ENCODE measurements around the gene FGGY.
"Not testable (repeated sequence)": the region's sequence is repeated elsewhere in the genome, so short reads cannot be mapped to it uniquely, and the experiment has no call there.

The FGGY gene

DNA sequence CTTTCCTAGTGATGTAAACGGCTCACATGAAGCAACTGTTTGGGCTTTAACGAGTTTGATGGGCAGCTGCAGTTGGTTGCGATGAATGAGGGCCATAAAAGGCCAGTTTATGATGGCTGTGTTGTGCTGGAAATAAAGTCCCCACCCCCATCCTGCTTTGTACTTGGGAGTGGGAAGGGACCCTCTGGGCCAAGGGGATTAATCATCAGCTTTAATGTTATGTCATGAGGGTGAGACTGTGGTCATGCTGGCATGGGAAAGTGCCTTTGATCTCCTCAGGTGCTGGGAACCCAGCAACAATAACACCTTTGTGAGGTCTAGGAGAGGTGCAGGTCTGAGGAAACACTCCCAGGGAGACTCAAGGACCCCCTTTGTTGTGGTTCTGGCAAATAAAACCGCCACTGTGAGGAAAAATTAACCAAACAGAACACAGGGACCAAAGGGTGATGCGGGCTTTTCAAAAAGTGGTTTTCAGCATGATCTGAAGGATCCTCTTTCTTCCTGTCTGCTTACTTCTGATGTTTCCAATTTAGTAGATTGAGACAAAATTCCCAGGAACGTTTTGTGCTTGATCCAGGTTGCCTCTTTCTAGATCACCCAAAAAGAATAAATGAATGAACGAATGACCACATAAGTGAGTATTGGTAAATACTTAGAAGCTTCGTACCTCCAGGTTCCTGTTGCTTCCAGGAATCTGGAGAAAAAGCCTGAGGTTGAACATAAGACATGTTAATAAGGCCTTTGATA, 260.1 kb downstream of the FGGY start:
- FAIRE-seq, result no peak

GRCh38 chr1:59557549-59557885, 260.6 kb downstream of the FGGY start:
- FAIRE-seq, result no peak

- not testable (repeated sequence) for FAIRE-seq
These were observed 261.7 kb downstream of the FGGY start for GRCh38 chr1:59558580-59558979.

DNA sequence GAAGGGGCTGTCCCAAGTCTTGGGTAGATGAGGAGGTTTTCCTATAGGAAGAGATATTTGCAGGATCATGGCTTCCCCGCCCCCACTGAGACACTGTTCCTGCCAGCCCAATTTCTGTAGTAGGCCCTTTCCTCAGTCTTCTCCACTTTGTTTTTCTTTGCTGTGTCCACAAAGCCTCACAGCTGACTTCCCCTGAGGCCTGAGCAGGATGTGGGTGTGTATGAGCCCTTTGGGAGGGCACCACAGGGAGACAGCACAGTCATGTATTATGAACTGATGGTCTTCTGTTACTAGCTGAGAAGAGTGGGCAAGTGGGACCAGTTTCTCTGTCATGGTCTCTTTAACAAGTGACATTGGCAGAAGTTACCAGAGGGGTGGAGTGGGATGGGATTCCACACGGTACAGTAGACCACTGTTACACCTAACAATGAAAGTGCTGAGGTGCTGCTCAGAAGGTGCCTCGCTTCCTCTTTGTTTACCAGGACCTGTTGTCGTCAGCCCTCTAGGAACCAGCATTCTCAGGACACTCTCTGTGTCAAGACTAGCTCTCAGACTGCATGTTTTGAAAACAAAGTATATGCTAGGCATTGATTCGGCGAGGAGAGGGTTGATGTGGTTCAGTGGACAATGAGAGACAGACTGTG, 264.0 kb downstream of the FGGY start:
- no peak for FAIRE-seq

DNA sequence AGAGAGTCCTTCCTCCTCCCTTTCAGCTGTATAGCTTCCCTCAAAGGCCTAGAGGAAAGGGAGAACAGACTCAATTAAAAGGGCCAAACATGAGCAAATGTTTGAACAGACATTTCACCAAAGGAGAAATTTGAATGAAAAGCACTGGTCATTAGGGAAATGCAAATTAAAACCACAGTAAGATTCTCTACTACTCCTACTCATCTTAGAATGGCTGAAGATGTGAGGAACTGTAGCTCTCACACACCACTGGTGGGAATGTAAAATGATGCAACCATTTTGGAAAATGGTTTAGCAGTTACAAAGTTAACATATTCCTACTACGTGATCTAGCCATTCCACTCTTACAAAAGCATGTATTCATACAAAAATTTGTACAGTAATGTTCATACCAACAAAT, 264.9 kb downstream of the FGGY start:
- no peak for FAIRE-seq

GRCh38 chr1:59564192-59564891, 267.4 kb downstream of the FGGY start:
- no peak for FAIRE-seq

DNA sequence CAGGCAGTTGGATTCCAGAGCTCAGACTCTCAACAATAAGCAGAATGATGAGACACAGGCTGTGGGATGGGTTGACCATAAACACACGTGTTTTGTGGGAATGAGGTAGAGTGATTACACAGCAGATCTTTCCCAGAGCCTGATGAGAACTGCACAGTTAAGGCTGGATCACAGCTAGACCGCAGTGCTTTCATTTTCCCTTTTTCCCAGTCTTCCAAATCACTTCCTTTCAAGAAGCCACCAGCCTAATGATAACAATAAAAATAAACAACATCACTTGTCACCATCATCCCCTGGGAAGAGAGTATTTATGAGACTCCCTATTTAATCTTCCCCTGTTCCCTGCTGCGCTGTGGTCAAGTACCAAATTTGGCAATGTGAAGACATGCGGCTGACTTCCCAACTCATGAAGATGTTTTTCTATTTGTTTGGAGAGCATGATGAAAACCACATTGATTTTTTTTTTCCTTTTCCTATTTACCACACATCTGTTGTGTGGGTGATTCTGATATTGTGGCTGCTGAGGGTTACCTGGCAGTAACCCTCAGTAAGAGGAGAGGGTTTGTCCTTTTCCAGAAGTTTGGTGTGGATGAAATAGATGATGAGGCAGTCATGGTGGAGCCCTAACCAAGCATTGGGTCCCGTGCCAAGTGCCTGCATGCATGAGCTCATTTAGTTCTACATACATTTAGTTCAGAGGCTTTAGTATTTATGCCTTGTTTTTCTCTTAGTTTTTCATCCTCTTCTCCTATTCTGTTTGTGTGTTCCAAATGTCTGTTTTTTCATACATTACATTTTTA, 268.9 kb downstream of the FGGY start:
- no peak for FAIRE-seq

GRCh38 chr1:59568158-59568935, 271.5 kb downstream of the FGGY start:
- FAIRE-seq, result no peak

- no peak for FAIRE-seq
These were observed 272.3 kb downstream of the FGGY start for GRCh38 chr1:59569198-59569597.

GRCh38 chr1:59570524-59570923, 273.6 kb downstream of the FGGY start:
- no peak for FAIRE-seq

DNA sequence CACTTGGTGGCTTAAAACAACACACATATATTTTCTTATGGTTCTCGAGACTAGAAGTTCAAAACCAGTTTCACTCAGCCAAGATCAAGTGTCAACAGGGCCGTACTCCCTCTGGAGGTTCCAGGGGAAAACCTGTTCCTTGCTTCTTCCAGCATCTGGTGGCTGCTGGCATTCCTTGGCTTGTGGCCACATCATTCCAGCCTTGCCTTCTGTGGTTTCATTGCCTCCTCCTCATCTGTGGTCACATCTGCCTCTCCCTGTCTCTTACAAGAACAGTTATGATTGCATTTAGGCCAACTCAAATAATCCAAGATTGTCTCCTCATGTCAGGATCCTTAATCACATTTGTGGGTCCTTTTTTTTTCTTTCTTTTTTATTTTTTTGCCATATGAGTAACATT, 277.2 kb downstream of the FGGY start:
- FAIRE-seq, result no peak

DNA sequence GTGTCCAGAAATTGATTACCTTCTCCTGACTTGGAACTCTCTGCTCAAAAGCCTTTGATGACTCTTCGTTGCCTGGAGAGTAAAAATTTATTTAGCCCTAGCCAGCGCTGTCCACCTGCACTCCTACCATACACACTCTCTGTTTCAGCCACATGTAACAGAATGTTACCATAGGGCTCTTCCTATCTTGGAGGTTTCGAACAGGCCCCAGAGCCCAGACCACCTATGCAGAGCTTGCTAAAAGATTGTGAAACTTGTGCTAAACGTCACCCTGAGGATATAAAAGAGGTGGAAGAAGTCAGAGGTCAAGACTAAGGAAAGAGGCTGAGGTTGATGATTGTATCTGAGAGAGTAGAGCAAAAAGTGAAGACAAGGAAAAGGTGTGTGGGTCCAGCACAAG, 280.9 kb downstream of the FGGY start:
- no peak for FAIRE-seq

DNA sequence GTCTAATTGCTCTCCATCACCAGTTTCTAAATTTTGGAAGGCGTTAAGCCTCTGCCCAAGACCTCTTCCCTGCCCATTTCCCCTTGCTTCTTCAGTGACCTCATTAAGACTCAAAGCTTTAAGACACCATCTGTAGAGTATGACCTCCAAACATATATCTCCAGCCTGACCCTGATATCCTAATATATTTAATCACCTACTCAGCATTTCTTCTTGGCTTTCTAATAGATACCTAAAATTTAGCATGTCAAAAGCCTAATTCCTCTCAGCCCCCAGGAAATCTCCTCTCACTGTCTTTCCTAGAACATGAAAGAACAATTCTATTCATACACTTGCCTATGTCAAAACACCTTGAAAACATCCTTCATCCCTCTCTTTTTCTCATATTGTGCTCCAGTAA, 282.3 kb downstream of the FGGY start:
- FAIRE-seq, result no peak

DNA sequence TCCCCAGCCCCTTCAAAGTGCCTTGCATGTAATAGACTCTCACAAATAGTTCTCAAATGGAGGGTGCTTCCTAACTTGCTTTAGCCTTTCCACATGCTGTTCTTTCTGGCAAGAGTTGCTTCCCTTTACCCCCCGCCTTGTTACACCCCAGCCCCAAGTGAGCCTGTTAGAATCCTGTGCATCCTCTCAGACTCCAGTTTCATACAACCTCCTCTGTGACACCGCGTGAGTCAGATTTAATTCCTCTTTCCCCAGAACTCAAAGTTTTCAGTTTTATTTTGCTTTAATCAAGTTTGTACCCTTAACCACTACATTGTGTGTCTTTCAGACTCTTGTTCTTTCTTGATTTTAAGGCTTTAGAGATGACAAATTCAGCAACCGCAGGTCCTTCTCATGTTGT, 283.4 kb downstream of the FGGY start:
- no peak for FAIRE-seq

GRCh38 chr1:59592410-59592809, 295.5 kb downstream of the FGGY start:
- not testable (repeated sequence) for FAIRE-seq

DNA sequence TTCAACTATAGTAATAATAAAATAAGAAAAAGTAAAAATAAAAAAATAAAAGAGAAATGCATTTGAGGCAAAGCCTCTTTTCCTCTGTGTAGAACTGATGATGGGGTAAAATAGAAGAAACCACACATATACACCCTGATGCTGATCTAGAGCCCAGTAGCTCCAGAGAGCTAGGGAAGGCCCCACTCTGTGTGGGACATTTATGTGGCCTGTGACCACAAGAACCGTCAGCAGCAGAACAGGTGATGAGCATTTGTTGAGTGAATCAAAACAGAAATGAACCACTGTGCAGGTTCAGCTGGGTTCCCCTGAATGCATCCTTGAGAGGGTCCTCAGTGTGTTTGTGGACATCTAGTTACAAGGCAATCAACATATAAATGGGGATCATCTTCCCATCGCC, 296.0 kb downstream of the FGGY start:
- FAIRE-seq, result no peak

DNA sequence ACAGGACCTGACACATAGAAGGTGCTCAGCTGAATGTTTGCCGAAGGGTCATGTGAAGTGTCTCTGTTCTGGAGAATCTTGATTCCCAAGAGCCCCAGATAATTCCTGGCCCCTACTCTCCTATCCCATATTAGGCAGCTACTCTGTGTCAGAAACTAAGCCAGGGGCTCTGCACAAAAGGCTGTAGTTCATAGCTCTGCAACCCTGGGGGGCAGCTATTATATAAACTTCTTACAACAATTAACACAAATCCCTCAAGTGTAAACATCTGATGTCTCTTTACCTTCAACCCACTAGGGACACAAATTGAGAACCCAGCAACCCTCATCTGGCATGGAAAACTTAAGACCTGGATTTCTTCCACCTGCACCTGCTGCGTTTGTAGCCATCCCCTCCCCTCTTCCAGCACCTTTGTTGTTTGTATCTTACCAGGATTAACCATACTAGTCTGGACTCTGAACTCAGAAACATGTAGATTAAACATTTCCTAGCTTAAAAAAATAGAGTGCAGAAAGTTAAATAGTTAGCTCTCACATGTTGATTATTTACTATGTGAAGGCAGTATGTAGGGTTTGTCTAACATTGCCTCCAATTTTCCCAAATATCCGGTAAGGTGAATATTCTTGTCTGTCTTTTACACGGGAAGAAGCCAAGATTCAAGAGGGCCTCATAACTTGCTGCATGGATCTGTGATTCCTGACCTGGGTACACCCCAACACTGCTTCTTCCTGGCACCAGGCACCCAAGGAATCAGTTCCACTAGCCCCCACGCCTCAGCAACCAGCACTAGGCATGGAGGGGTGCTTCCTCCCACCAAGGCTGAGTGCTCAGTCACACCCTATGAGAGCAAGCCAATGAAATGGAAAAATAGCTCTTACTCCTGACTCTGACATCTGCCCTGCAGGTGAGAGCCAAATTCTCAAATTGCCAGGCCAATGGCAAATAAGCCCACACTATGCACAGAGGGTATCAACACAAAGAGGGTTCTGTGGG, 297.2 kb downstream of the FGGY start:
- FAIRE-seq, result no peak

DNA sequence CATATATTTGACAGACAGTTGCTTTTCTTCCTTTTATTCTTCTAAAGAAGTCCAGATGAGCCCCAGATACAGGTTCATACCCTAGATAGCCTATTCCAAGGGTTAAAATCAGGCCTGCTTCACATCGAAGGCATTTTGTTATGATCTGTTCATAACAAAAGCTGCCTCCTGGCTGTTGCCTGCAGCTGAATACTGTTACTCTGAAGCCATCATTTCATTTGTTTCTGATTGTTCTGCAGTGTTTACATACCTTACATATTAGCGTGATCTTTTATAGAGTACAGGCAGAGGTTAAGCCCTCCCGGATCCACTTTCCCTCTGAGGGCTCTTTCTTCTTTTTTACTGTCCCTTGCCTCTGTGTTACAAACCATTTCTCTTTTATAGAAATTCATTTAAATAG, 298.9 kb downstream of the FGGY start:
- no peak for FAIRE-seq

GRCh38 chr1:59596432-59596831, 299.5 kb downstream of the FGGY start:
- no peak for FAIRE-seq

- no peak for FAIRE-seq
These were observed 300.1 kb downstream of the FGGY start for GRCh38 chr1:59596956-59597355.

DNA sequence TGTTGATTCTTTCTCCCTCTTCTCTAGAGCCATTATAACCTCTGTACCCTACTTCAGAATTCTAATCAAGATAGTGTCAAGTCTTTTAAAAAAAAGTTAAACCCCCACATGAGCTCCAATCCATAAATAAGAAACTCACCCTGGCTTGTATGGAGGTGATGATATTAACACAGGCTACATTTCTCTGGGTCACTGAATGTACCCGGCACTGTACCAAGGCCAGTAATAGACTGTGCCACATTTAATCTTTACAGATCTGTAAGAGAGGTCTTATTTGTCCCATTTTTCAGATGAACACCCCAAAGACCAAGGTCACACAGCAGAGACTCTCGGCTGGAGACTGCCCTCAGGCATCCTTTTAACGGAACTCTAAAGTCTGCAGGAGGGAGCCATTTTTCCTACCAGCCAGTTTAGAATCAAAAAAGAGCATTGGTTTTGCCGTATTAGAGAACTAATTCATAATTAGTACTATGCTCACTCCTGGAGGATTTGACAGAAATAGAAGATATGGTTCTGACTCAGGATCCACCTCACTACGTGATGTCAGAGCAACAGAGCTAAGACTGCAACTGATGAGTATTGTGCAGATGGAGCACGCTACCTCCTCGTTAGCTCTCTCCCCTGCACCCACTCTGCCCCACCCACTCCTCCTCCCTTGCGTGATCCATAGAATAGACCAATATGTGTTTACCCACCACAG, 300.7 kb downstream of the FGGY start:
- no peak for FAIRE-seq
